H9 (cell line): ENCODE data around the gene ZBBX. TPM values are rescaled to one million over a fixed set of nuclear protein-coding genes. Genes with fewer than 3 reads are reported as not detected.

Source experiments
- DNase-seq: peaks from one replicate; pipeline ENCODE4 v3.0.0-alpha.2; 2017
- H2AFZ ChIP-seq: one replicate; pipeline ENCODE4 v1.6.1; 2013; ENCODE audit warnings: mild to moderate bottlenecking, low read length, control low read depth, moderate library complexity
- H2AK5ac ChIP-seq: 2 replicates; pipeline ENCODE4 v1.6.1; 2013; ENCODE audit warnings: low read length, control low read depth, mixed read lengths; ENCODE audit not compliant: insufficient read length
- H2BK120ac ChIP-seq: one replicate; pipeline ENCODE4 v1.6.1; 2013; ENCODE audit warnings: low read depth, mild to moderate bottlenecking, low read length, control low read depth, inconsistent platforms; ENCODE audit not compliant: poor library complexity, severe bottlenecking
- H2BK12ac ChIP-seq: 2 replicates; pipeline ENCODE4 v1.6.1; 2013; ENCODE audit warnings: low read length, control low read depth, mixed read lengths, low read depth; ENCODE audit not compliant: insufficient read length
- H2BK15ac ChIP-seq: 2 replicates; pipeline ENCODE4 v1.6.1; 2013; ENCODE audit warnings: low read depth, low read length, control low read depth
- H2BK20ac ChIP-seq: one replicate; pipeline ENCODE4 v1.6.1; 2013; ENCODE audit warnings: low read depth, mild to moderate bottlenecking, low read length, control low read depth, inconsistent platforms; ENCODE audit not compliant: poor library complexity, severe bottlenecking
- H2BK5ac ChIP-seq: 2 replicates; pipeline ENCODE4 v1.6.1; 2013; ENCODE audit warnings: low read length, control low read depth, mixed read lengths; ENCODE audit not compliant: insufficient read length
- H3K14ac ChIP-seq: 2 replicates; pipeline ENCODE4 v1.6.1; 2013; ENCODE audit warnings: low read length, control low read depth; ENCODE audit not compliant: insufficient read depth
- H3K18ac ChIP-seq: 2 replicates; pipeline ENCODE4 v1.6.1; 2013; ENCODE audit warnings: low read depth, mild to moderate bottlenecking, mixed read lengths, low read length, control low read depth; ENCODE audit not compliant: insufficient read length
- H3K23ac ChIP-seq: 2 replicates; pipeline ENCODE4 v1.6.1; 2013; ENCODE audit warnings: low read length, control low read depth, mixed read lengths, low read depth; ENCODE audit not compliant: insufficient read length
- H3K23me2 ChIP-seq: 2 replicates; pipeline ENCODE4 v1.6.1; 2013; ENCODE audit warnings: low read depth, mild to moderate bottlenecking, mixed read lengths, low read length, control low read depth; ENCODE audit not compliant: insufficient read length, poor library complexity, severe bottlenecking
- H3K27ac ChIP-seq: 2 replicates; pipeline ENCODE4 v1.5.1; 2013; ENCODE audit warnings: low read length, control low read depth, mixed read lengths, low read depth; ENCODE audit not compliant: insufficient read length
- H3K27me3 ChIP-seq: 2 replicates; pipeline ENCODE4 v1.6.1; 2013; ENCODE audit warnings: low read length, control low read depth, inconsistent platforms; ENCODE audit not compliant: insufficient read depth
- H3K4ac ChIP-seq: 2 replicates; pipeline ENCODE4 v1.6.1; 2013; ENCODE audit warnings: low read depth, mild to moderate bottlenecking, control low read depth, inconsistent platforms, low read length, moderate library complexity
- H3K4me1 ChIP-seq: 2 replicates; pipeline ENCODE4 v1.6.1; 2013; ENCODE audit warnings: low read length, control low read depth, inconsistent platforms; ENCODE audit not compliant: insufficient read depth
- H3K4me2 ChIP-seq: 2 replicates; pipeline ENCODE4 v1.6.1; 2013; ENCODE audit warnings: low read length, control low read depth, mixed read lengths; ENCODE audit not compliant: insufficient read length, insufficient read depth
- H3K56ac ChIP-seq: 2 replicates; pipeline ENCODE4 v1.6.1; 2013; ENCODE audit warnings: low read depth, mild to moderate bottlenecking, mixed read lengths, low read length, control low read depth; ENCODE audit not compliant: insufficient read length
- H3K79me1 ChIP-seq: 2 replicates; pipeline ENCODE4 v1.6.1; 2013; ENCODE audit warnings: low read depth, mild to moderate bottlenecking, moderate library complexity, low read length, control low read depth, inconsistent platforms; ENCODE audit not compliant: insufficient read depth, poor library complexity, severe bottlenecking
- H3K79me2 ChIP-seq: 2 replicates; pipeline ENCODE4 v1.6.1; 2013; ENCODE audit warnings: low read length, control low read depth, inconsistent platforms; ENCODE audit not compliant: insufficient read depth
- H3K9ac ChIP-seq: 2 replicates; pipeline ENCODE4 v1.6.1; 2013; ENCODE audit warnings: low read length, control low read depth, mixed read lengths; ENCODE audit not compliant: insufficient read length; ENCODE audit errors: extremely low read depth
- H3K9me3 ChIP-seq: one replicate; pipeline ENCODE4 v1.6.1; 2013; ENCODE audit warnings: low read depth, low read length, inconsistent platforms; ENCODE audit not compliant: control insufficient read depth
- H3T11ph ChIP-seq: one replicate; pipeline ENCODE4 v1.6.1; 2013; ENCODE audit warnings: mild to moderate bottlenecking, low read length, control low read depth, inconsistent platforms
- H4K20me1 ChIP-seq: one replicate; pipeline ENCODE4 v1.6.1; 2013; ENCODE audit not compliant: control insufficient read depth, insufficient read length, insufficient read depth
- H4K5ac ChIP-seq: 2 replicates; pipeline ENCODE4 v1.6.1; 2013; ENCODE audit warnings: low read depth, mild to moderate bottlenecking, mixed read lengths, low read length, control low read depth; ENCODE audit not compliant: insufficient read length
- H4K8ac ChIP-seq: replicated peaks from 2 replicates; pipeline ENCODE4 v1.6.1; 2013; ENCODE audit warnings: low read length, control low read depth, mixed read lengths, low read depth; ENCODE audit not compliant: insufficient read length
- H4K91ac ChIP-seq: 2 replicates; pipeline ENCODE4 v1.6.1; 2013; ENCODE audit warnings: low read depth, mild to moderate bottlenecking, moderate library complexity, mixed read lengths, low read length, control low read depth; ENCODE audit not compliant: insufficient read length
- H3K27ac Mint-ChIP-seq, 3 experiments: 2 replicates in 2 of 3; 3 replicates in 1 of 3; pipeline ENCODE4 v1.8.0; 2020 to 2021; ENCODE audit warnings: mixed read lengths in 3 of 3, mild to moderate bottlenecking in 1 of 3, moderate library complexity in 1 of 3
- H3K27me3 Mint-ChIP-seq: 2 replicates; pipeline ENCODE4 v1.8.0; 2021; ENCODE audit warnings: low read depth, mild to moderate bottlenecking, moderate library complexity, mixed read lengths
- H3K36me3 Mint-ChIP-seq, 3 experiments: 2 replicates in 2 of 3; 3 replicates in 1 of 3; pipeline ENCODE4 v1.8.0; 2020 to 2021; ENCODE audit warnings: low read depth in 3 of 3, mixed read lengths in 3 of 3; ENCODE audit not compliant: insufficient read depth in 1 of 3
- H3K4me1 Mint-ChIP-seq, 2 experiments: 2 replicates each; pipeline ENCODE4 v1.8.0; 2020; ENCODE audit warnings: mixed read lengths in 2 of 2
- H3K4me3 Mint-ChIP-seq, 2 experiments: 2 replicates in 1 of 2; 3 replicates in 1 of 2; pipeline ENCODE4 v1.8.0; 2020 to 2021; ENCODE audit warnings: mild to moderate bottlenecking in 2 of 2, mixed read lengths in 2 of 2, moderate library complexity in 1 of 2
- H3K9me3 Mint-ChIP-seq, 2 experiments: 2 replicates in 1 of 2; 3 replicates in 1 of 2; pipeline ENCODE4 v1.8.0; 2020; ENCODE audit warnings: mild to moderate bottlenecking in 2 of 2, mixed read lengths in 2 of 2, moderate library complexity in 1 of 2
- WGBS: extraction: QIAGEN DNeasy Blood & Tissue Kit; methylation state at CpG from one replicate; pipeline ENCODE4 v1.1.7; 2013; ENCODE audit warnings: missing lambda C conversion rate, low lambda C conversion rate, mixed read lengths; ENCODE audit not compliant: insufficient read length; ENCODE audit errors: extremely low coverage; 5-methylcytosine and 5-hydroxymethylcytosine counted together
- total RNA-seq: library from RNA; stranded (reverse); gene quantifications from 2 replicates; pipeline ENCODE4 v1.2.1, GENCODE V29; 2021
- TF ChIP-seq, protein P1 (sequence below): fragments of 200-600 bp; sonication (generic); conservative IDR thresholded peaks from 3 replicates; pipeline ENCODE4 v1.8.0; 2021; ENCODE audit warnings: antibody characterized with exemption, mild to moderate bottlenecking

ZBBX gene
- total RNA-seq, 1 experiment from 2014 or later, result 2.4 TPM

DNA sequence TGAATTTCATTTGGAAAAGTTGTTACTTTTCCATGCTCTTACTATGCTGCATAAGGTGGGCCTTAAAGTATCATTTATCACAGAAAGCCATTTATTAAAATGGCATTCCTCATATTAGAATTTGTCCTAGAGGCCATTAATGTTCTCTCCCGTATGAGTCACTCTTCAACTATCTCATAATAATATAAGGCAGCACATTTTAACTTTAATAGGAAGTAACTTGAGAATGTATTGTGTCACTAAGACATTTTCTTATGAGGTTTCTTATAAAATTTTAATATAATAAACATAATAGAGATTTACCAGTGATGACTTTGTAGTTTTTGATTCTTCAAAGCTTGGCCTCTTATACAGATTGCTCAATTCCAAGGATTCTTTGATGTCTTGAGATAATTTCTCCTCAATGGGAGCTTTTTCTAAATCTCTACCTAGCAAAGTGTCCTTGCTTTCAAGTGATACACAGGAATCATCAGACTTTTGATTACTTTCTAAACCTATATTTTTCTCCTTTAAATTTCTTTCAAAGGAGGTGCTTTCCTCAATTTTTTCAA, 74.7 kb downstream of the ZBBX start:
- Mint-ChIP-seq H3K4me1 (peaks cover 0 to 2% of the 10 kb centered on the region in 2 experiments; a peak in 1 of 4 replicates), H3K27ac (no peak overlapping the region), H3K36me3 (0 out of 7 replicates have a peak, but pooled peaks cover 0 to 3% (median 0%) of the 10 kb centered on the region in 3 experiments), H3K4me3 (no peak overlapping the region), H3K27me3 (no peaks in the 10 kb centered on the region), H3K9me3 (no peaks in the 10 kb centered on the region; a peak in 1 of 5 replicates)
- no peaks in the 10 kb centered on the region for H4K20me1 ChIP-seq
- DNase-seq, result no peak
- WGBS, result no CpG with 5 or more reads among the region's 1 CpG
- no peaks in the 10 kb centered on the region for H3K79me1 ChIP-seq
- H3K27me3 ChIP-seq, result no peaks in the 10 kb centered on the region
- no peak overlapping the region for H2BK120ac ChIP-seq
- H3K9me3 ChIP-seq, result no peaks in the 10 kb centered on the region
- H2BK12ac ChIP-seq, result no peak overlapping the region
- H3K23ac ChIP-seq, result no peak overlapping the region
- no peaks in the 10 kb centered on the region for H3K79me2 ChIP-seq
- H3K18ac ChIP-seq, result no peak overlapping the region
- TF ChIP-seq, protein P1, sequence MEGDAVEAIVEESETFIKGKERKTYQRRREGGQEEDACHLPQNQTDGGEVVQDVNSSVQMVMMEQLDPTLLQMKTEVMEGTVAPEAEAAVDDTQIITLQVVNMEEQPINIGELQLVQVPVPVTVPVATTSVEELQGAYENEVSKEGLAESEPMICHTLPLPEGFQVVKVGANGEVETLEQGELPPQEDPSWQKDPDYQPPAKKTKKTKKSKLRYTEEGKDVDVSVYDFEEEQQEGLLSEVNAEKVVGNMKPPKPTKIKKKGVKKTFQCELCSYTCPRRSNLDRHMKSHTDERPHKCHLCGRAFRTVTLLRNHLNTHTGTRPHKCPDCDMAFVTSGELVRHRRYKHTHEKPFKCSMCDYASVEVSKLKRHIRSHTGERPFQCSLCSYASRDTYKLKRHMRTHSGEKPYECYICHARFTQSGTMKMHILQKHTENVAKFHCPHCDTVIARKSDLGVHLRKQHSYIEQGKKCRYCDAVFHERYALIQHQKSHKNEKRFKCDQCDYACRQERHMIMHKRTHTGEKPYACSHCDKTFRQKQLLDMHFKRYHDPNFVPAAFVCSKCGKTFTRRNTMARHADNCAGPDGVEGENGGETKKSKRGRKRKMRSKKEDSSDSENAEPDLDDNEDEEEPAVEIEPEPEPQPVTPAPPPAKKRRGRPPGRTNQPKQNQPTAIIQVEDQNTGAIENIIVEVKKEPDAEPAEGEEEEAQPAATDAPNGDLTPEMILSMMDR, result no peak
- no peak overlapping the region for H3K4me2 ChIP-seq
- no peak overlapping the region for H3K27ac ChIP-seq
- no peak overlapping the region for H4K8ac ChIP-seq
- no peak overlapping the region for H4K91ac ChIP-seq
- no peak overlapping the region for H2AFZ ChIP-seq
- H3K56ac ChIP-seq, result no peak overlapping the region
- H3K4me1 ChIP-seq, result no peaks in the 10 kb centered on the region
- H4K5ac ChIP-seq, result no peak overlapping the region
- H3K4ac ChIP-seq, result no peak overlapping the region
- H2BK5ac ChIP-seq, result no peak overlapping the region
- no peaks in the 10 kb centered on the region for H3K23me2 ChIP-seq
- no peak overlapping the region for H3K14ac ChIP-seq
- H2BK20ac ChIP-seq, result no peak overlapping the region
- no peak overlapping the region for H3K9ac ChIP-seq
- no peak overlapping the region for H2BK15ac ChIP-seq
- H2AK5ac ChIP-seq, result no peak overlapping the region
- H3T11ph ChIP-seq, result no peak overlapping the region
